ENCODE measurements around the gene SETMAR. TPM values are rescaled to one million over a fixed set of nuclear protein-coding genes. Genes with fewer than 3 reads are reported as not detected.
"Not testable (repeated sequence)": the region's sequence is repeated elsewhere in the genome, so short reads cannot be mapped to it uniquely, and the experiment has no call there.

Gene SETMAR
- polyA plus RNA-seq, 1 donor (not counting 4 experiments of a cell fraction or from before 2014, with no cell fraction given): 12.7 TPM

DNA sequence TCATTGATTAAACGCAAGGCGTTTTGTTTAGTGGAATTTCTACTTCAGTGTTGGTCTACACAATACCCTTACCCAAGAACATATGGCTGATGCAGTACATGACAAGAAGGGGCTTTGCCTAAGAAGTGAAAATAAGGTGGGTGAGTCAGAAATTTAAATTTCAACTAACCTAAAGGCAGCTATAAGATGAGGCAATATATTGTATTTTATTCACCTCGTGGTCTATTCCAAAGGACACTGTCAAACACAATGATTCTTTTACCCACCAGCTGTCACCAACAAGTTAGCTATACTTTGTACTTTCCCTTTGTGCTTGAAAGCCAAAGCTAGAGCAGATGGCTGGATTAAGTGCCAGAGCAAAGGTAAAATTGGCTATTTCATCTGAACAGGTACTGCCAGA lies 10.9 kb upstream of the SETMAR start:
- H4K20me1 ChIP-seq (ENCODE audit: control insufficient read depth, extremely low read depth, insufficient read depth, low read length): no peaks in the 10 kb centered on the region
- no peaks in the 10 kb centered on the region for H3K27me3 ChIP-seq (ENCODE audit: control insufficient read depth, extremely low read depth, insufficient read depth, low read length)
- H3K9me1 ChIP-seq (ENCODE audit: control insufficient read depth, extremely low read depth, insufficient read depth, low read length): no peaks in the 10 kb centered on the region
- no peaks in the 10 kb centered on the region for H3K79me2 ChIP-seq (ENCODE audit: control insufficient read depth, insufficient read depth, low read length)
- no peak overlapping the region for H2AFZ ChIP-seq (ENCODE audit: control insufficient read depth, low read length)
- FAIRE-seq: no peak
- H3K9ac ChIP-seq (ENCODE audit: control insufficient read depth, extremely low read depth, insufficient read depth, low read length): no peak overlapping the region
- no peaks in the 10 kb centered on the region for H3K36me3 ChIP-seq (ENCODE audit: control insufficient read depth in 2 of 2, extremely low read depth in 1 of 2, insufficient read depth in 2 of 2, low read length in 2 of 2)
- no peak overlapping the region for H3K4me2 ChIP-seq (ENCODE audit: control insufficient read depth, extremely low read depth, insufficient read depth, low read depth, low read length)
- dilution Hi-C loops (cut with MboI; ENCODE audit: extremely low pct_ligation_motif_present, low sequenced_read_pairs): loop anchor here (25.0 kb wide), 1 partner anchor 1080 kb away; no protein-coding TSS in a partner anchor
- no peaks in the 10 kb centered on the region for H3K9me3 ChIP-seq (ENCODE audit: control insufficient read depth, low read depth, low read length)
- TF ChIP-seq, protein P1, sequence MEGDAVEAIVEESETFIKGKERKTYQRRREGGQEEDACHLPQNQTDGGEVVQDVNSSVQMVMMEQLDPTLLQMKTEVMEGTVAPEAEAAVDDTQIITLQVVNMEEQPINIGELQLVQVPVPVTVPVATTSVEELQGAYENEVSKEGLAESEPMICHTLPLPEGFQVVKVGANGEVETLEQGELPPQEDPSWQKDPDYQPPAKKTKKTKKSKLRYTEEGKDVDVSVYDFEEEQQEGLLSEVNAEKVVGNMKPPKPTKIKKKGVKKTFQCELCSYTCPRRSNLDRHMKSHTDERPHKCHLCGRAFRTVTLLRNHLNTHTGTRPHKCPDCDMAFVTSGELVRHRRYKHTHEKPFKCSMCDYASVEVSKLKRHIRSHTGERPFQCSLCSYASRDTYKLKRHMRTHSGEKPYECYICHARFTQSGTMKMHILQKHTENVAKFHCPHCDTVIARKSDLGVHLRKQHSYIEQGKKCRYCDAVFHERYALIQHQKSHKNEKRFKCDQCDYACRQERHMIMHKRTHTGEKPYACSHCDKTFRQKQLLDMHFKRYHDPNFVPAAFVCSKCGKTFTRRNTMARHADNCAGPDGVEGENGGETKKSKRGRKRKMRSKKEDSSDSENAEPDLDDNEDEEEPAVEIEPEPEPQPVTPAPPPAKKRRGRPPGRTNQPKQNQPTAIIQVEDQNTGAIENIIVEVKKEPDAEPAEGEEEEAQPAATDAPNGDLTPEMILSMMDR (optimal IDR thresholded peaks at IDR 0.05 in 1 of 3, IDR thresholded peaks at IDR 0.05 in 1 of 3, conservative IDR thresholded peaks at IDR 0.05 in 1 of 3; ENCODE audit: extremely low read depth in 1 of 3, insufficient read depth in 2 of 3, low read length in 3 of 3): no peak
- TF ChIP-seq EZH2 (IDR thresholded peaks at IDR 0.05; ENCODE audit: low read length): no peak
- H3K27ac ChIP-seq (ENCODE audit: control insufficient read depth, insufficient read depth, low read length): no peak overlapping the region
- no peaks in the 10 kb centered on the region for H3K4me1 ChIP-seq (ENCODE audit: control insufficient read depth, extremely low read depth, insufficient read depth, low read length)
- no peak overlapping the region for H3K4me3 ChIP-seq (ENCODE audit: control insufficient read depth in 2 of 3, extremely low read depth in 1 of 3, insufficient read depth in 2 of 3, low read depth in 1 of 3, low read length in 3 of 3)
- DNase-seq (ENCODE audit: low read depth, low spot score): no peak

DNA sequence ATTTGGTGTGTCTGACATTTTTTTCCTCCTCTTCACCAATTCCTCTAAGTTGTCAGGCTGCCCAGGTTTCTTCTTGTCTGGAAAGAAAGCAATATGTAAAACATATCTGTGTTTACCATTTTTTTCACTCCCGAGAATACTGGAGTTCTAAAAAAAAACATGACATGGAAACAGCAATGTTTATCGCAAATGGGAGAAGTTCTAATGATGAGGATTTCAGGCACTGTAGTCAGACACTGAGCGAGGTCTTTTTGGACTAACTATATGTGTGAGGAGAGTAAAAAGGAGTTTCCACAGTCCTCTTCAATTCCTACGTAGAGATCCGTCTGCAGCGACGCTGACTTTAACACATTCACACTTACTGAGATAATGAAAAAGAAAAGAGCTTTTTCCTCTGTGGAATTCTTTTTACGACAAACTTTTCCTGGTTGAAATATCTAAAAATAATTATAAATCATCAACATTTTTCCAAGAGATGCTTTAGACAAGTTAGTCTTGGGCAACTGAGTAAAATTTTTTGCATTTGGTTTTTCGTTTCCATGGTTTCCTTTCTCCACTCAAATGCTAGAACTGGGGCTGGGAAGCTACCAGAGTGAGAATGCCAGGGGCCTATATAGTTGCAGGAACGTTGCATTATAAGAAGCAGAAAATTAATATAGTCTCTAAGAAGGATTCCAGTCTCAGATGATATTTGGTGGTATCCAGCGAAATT lies 8.4 kb upstream of the SETMAR start:
- H3K4me1 ChIP-seq (ENCODE audit: control insufficient read depth, extremely low read depth, insufficient read depth, low read length): no peaks in the 10 kb centered on the region
- H3K9ac ChIP-seq (ENCODE audit: control insufficient read depth, extremely low read depth, insufficient read depth, low read length): no peak overlapping the region
- no peaks in the 10 kb centered on the region for H3K27me3 ChIP-seq (ENCODE audit: control insufficient read depth, extremely low read depth, insufficient read depth, low read length)
- H4K20me1 ChIP-seq (ENCODE audit: control insufficient read depth, extremely low read depth, insufficient read depth, low read length): no peaks in the 10 kb centered on the region
- no peak overlapping the region for H3K4me2 ChIP-seq (ENCODE audit: control insufficient read depth, extremely low read depth, insufficient read depth, low read depth, low read length)
- H3K27ac ChIP-seq (ENCODE audit: control insufficient read depth, insufficient read depth, low read length): no peak overlapping the region
- H2AFZ ChIP-seq (ENCODE audit: control insufficient read depth, low read length): no peak overlapping the region
- TF ChIP-seq EZH2 (IDR thresholded peaks at IDR 0.05; ENCODE audit: low read length): no peak
- TF ChIP-seq, protein P1 (optimal IDR thresholded peaks at IDR 0.05 in 1 of 3, IDR thresholded peaks at IDR 0.05 in 1 of 3, conservative IDR thresholded peaks at IDR 0.05 in 1 of 3; ENCODE audit: extremely low read depth in 1 of 3, insufficient read depth in 2 of 3, low read length in 3 of 3): no peak
- no peaks in the 10 kb centered on the region for H3K36me3 ChIP-seq (ENCODE audit: control insufficient read depth in 2 of 2, extremely low read depth in 1 of 2, insufficient read depth in 2 of 2, low read length in 2 of 2)
- no peaks in the 10 kb centered on the region for H3K9me3 ChIP-seq (ENCODE audit: control insufficient read depth, low read depth, low read length)
- dilution Hi-C loops (cut with MboI; ENCODE audit: extremely low pct_ligation_motif_present, low sequenced_read_pairs): loop anchor here (25.0 kb wide), 1 partner anchor 1082 kb away; no protein-coding TSS in a partner anchor
- H3K4me3 ChIP-seq (ENCODE audit: control insufficient read depth in 2 of 3, extremely low read depth in 1 of 3, insufficient read depth in 2 of 3, low read depth in 1 of 3, low read length in 3 of 3): no peak overlapping the region
- no peaks in the 10 kb centered on the region for H3K79me2 ChIP-seq (ENCODE audit: control insufficient read depth, insufficient read depth, low read length)
- FAIRE-seq (no peak), DNase-seq (ENCODE audit: low read depth, low spot score) (no peak)
- no peaks in the 10 kb centered on the region for H3K9me1 ChIP-seq (ENCODE audit: control insufficient read depth, extremely low read depth, insufficient read depth, low read length)

DNA sequence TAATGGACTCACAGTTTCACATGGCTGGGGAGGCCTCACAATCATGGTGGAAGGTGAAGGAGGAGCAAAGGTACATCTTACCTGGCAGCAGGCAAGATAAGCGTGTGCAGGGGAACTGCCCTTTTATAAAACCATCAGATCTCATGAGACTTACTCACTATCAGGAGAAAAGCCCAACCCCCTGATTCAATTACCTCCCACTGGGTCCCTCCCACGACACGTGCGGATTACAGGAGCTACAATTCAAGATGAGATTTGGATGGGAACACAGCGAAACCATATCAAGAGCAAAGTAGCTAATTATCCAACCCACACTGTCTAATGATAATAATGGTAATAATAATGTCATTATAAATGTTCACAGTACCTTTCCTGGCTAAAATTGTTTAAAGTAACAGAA lies 6.7 kb upstream of the SETMAR start:
- not testable (repeated sequence) for H3K9me1 ChIP-seq (ENCODE audit: control insufficient read depth, extremely low read depth, insufficient read depth, low read length); H3K36me3 ChIP-seq (ENCODE audit: control insufficient read depth in 2 of 2, extremely low read depth in 1 of 2, insufficient read depth in 2 of 2, low read length in 2 of 2); DNase-seq (ENCODE audit: low read depth, low spot score); H3K4me2 ChIP-seq (ENCODE audit: control insufficient read depth, extremely low read depth, insufficient read depth, low read depth, low read length); H4K20me1 ChIP-seq (ENCODE audit: control insufficient read depth, extremely low read depth, insufficient read depth, low read length); H3K4me1 ChIP-seq (ENCODE audit: control insufficient read depth, extremely low read depth, insufficient read depth, low read length); H3K27me3 ChIP-seq (ENCODE audit: control insufficient read depth, extremely low read depth, insufficient read depth, low read length); H3K27ac ChIP-seq (ENCODE audit: control insufficient read depth, insufficient read depth, low read length); H2AFZ ChIP-seq (ENCODE audit: control insufficient read depth, low read length); H3K9me3 ChIP-seq (ENCODE audit: control insufficient read depth, low read depth, low read length); FAIRE-seq; H3K9ac ChIP-seq (ENCODE audit: control insufficient read depth, extremely low read depth, insufficient read depth, low read length); H3K79me2 ChIP-seq (ENCODE audit: control insufficient read depth, insufficient read depth, low read length); H3K4me3 ChIP-seq (ENCODE audit: control insufficient read depth in 2 of 3, extremely low read depth in 1 of 3, insufficient read depth in 2 of 3, low read depth in 1 of 3, low read length in 3 of 3)
- dilution Hi-C loops (cut with MboI; ENCODE audit: extremely low pct_ligation_motif_present, low sequenced_read_pairs): loop anchor here (25.0 kb wide), 1 partner anchor 1084 kb away; no protein-coding TSS in a partner anchor

Measured in keratinocyte (primary cell).